ENCODE results near the gene EHBP1.

Gene EHBP1

GRCh38 chr2:63053081-63053888 is 347.8 kb downstream of the EHBP1 start:
- DNase-seq, result peak; percentile 31
- peak overlapping the region; percentile 1 for H3K4me3 Mint-ChIP-seq
- no peaks in the 10 kb centered on the region for H3K36me3 Mint-ChIP-seq (ENCODE audit: low read depth)
- no peaks in the 10 kb centered on the region for H3K9me3 Mint-ChIP-seq
- peaks cover 90% of the 10 kb centered on the region for H3K27me3 Mint-ChIP-seq
- peaks cover 79% of the 10 kb centered on the region for H3K4me1 Mint-ChIP-seq (ENCODE audit: low read depth)
- no peak overlapping the region for H3K27ac Mint-ChIP-seq

DNA sequence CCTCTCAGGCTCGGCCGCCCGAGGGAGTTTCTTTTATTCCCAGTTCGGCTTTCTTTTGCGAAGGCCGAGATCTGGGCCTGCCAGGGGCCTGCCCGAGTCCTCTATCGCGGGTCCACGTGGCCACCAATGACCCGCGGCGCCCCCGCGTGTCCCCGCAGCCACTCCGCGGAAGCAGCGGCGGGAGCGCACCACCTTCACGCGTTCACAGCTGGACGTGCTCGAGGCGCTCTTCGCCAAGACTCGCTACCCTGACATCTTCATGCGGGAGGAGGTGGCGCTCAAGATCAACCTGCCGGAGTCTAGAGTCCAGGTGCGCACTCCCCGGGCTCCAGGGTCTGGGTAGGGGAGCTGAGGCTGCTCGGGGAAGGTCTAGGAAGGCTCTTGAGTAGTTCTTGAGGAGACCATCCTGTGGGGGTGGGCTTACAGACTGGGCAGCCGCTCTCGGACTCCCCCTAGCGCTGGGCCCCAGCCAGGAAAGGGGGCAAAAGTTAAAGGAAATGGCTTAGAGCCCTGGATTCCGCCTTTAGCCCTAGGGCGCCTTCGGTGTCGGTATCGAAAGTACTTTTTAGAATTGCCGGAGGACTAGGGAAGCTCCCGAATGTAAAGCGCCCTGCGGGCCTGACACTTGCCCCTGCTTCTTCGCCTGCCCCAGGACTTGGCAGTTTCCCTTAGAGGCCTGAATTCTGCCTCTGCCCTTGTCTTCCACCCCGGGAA is 348.5 kb downstream of the EHBP1 start:
- peaks cover 77% of the 10 kb centered on the region for H3K4me1 Mint-ChIP-seq (ENCODE audit: low read depth)
- H3K36me3 Mint-ChIP-seq (ENCODE audit: low read depth), result no peaks in the 10 kb centered on the region
- no peaks in the 10 kb centered on the region for H3K9me3 Mint-ChIP-seq
- peak overlapping the region; percentile 65 for H3K4me3 Mint-ChIP-seq
- H3K27me3 Mint-ChIP-seq, result peaks cover 88% of the 10 kb centered on the region
- no peak overlapping the region for H3K27ac Mint-ChIP-seq
- peak; percentile 50 for DNase-seq

DNA sequence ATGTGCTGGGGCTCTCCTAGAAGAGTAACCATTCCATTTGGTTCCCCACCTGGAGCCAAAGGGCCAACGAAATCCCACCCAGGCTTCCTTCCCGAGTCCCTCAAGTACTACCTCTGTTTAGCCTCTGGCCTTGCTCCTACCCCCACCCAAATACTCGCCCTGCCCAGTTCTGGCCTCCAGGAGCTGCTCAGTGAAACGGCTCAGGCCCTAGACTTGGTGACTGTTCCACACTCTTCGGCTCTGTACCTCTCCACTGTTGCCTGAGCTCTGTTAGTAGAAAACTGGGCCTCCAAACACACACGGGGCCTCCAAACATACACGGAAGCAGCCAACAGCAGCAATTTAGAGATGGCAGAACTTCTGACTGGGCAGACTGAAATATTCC is 349.3 kb downstream of the EHBP1 start:
- Mint-ChIP-seq H3K27me3 (peaks cover 86% of the 10 kb centered on the region), H3K9me3 (no peaks in the 10 kb centered on the region)

GRCh38 chr2:63055226-63056106 is 350.0 kb downstream of the EHBP1 start:
- peak; percentile 37 for DNase-seq
- Mint-ChIP-seq H3K27ac (no peak overlapping the region), H3K36me3 (ENCODE audit: low read depth) (no peaks in the 10 kb centered on the region), H3K4me3 (peak overlapping the region; percentile 34), H3K27me3 (peaks cover 90% of the 10 kb centered on the region), H3K4me1 (ENCODE audit: low read depth) (peaks cover 74% of the 10 kb centered on the region), H3K9me3 (peaks cover 1% of the 10 kb centered on the region)

More for the DNA sequence above, 349.3 kb downstream of the EHBP1 start:
- DNase-seq, result peak; percentile 32
- no peaks in the 10 kb centered on the region for H3K36me3 Mint-ChIP-seq (ENCODE audit: low read depth)
- H3K27ac Mint-ChIP-seq, result no peak overlapping the region
- peak overlapping the region; percentile 65 for H3K4me3 Mint-ChIP-seq
- peaks cover 71% of the 10 kb centered on the region for H3K4me1 Mint-ChIP-seq (ENCODE audit: low read depth)

DNA sequence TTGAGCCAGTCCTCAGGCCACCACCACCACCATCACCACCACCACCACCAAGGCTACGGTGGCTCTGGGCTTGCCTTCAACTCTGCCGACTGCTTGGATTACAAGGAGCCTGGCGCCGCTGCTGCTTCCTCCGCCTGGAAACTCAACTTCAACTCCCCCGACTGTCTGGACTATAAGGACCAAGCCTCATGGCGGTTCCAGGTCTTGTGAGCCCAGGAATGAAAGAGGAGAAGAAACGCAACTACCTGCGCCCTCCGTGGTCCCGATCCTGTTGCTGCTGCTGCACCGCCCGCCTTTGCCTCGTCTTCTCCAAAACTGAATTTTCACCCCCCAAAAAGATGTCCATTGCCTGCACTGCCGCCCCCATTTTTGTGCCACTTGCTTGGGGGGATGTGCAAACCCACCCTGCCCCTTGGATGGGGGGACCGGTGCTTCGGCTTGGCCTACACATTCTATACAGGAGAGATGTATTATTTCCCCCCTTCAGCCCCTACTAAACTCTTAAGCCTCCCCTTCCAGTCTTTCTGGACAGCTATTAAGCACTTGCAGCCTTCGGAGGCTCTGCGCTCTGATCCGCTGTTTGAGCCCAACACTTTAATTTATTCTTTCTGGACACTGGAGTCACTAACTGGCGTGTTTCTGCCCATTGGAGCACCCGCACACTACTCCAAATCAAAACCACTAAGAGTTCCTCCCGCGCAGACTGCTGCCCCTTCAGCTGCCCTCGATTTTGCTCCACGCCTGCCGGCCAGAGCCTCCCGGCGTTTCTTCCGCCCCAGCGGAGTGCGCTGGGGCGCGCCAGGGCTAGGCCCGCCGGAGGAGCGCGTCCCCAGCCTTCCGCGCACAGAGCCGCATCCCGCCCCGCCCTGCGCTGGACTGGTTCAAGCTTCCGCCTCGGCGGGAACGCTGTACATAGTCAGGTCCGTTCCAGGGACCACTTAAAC is 350.9 kb downstream of the EHBP1 start:
- no peak overlapping the region for H3K27ac Mint-ChIP-seq
- no peaks in the 10 kb centered on the region for H3K36me3 Mint-ChIP-seq (ENCODE audit: low read depth)
- peak overlapping the region; percentile 34 for H3K4me3 Mint-ChIP-seq
- H3K9me3 Mint-ChIP-seq, result peaks cover 1% of the 10 kb centered on the region
- DNase-seq, result peak; percentile 40
- H3K4me1 Mint-ChIP-seq (ENCODE audit: low read depth), result peaks cover 68% of the 10 kb centered on the region
- H3K27me3 Mint-ChIP-seq, result peaks cover 92% of the 10 kb centered on the region

DNA sequence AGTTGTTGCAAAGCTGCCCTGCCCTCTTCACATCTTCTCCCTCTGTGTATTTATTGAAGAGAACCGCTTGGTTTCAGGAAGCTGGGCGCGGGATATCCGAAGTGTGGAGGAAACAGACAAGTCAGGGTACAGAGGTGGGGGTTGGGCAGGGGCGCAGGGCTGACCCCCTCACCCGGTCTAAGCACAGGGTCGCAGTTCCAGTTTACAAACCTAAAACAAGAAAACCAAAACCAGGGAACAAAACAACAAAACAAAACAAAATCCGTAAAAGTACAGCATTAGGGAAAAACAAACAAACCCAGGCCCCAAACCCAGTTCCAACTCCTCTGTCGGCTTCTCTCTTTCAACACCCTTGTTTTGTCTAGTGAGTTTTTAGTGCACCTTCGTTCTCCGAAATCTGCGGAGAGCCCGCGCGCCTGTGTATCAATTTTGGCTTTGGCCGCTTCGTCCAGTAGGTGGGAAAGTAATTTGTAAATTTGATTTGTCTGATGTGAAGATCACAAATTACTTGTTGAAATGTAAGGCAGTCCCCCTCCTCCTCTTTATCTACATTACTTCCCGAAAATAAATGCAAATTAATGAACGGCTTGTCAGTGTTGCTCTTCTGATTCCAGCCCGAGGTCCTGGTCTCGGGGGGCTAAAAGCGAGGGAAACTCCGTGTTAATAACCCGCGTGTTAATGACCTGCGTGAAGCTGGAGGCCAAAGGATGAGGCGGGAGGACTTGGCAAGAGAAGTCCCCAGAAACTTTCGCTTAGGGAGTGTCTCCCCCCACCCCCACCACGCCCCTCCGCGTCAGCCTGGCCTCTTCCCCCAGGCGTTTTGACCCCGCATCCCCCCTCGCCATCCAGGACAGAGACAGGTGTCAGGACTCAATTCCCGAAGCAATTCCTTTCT is 352.0 kb downstream of the EHBP1 start:
- no peak for DNase-seq
- Mint-ChIP-seq H3K4me1 (ENCODE audit: low read depth) (peaks cover 59% of the 10 kb centered on the region), H3K27me3 (peaks cover 94% of the 10 kb centered on the region), H3K4me3 (peak overlapping the region; percentile 59), H3K9me3 (peaks cover 2% of the 10 kb centered on the region), H3K36me3 (ENCODE audit: low read depth) (no peaks in the 10 kb centered on the region), H3K27ac (no peak overlapping the region)

GRCh38 chr2:63058144-63058920 is 352.8 kb downstream of the EHBP1 start:
- H3K4me3 Mint-ChIP-seq, result peak overlapping the region; percentile 59
- peak; percentile 40 for DNase-seq
- peaks cover 4% of the 10 kb centered on the region for H3K9me3 Mint-ChIP-seq
- peaks cover 92% of the 10 kb centered on the region for H3K27me3 Mint-ChIP-seq
- H3K27ac Mint-ChIP-seq, result no peak overlapping the region
- peaks cover 55% of the 10 kb centered on the region for H3K4me1 Mint-ChIP-seq (ENCODE audit: low read depth)
- no peaks in the 10 kb centered on the region for H3K36me3 Mint-ChIP-seq (ENCODE audit: low read depth)

DNA sequence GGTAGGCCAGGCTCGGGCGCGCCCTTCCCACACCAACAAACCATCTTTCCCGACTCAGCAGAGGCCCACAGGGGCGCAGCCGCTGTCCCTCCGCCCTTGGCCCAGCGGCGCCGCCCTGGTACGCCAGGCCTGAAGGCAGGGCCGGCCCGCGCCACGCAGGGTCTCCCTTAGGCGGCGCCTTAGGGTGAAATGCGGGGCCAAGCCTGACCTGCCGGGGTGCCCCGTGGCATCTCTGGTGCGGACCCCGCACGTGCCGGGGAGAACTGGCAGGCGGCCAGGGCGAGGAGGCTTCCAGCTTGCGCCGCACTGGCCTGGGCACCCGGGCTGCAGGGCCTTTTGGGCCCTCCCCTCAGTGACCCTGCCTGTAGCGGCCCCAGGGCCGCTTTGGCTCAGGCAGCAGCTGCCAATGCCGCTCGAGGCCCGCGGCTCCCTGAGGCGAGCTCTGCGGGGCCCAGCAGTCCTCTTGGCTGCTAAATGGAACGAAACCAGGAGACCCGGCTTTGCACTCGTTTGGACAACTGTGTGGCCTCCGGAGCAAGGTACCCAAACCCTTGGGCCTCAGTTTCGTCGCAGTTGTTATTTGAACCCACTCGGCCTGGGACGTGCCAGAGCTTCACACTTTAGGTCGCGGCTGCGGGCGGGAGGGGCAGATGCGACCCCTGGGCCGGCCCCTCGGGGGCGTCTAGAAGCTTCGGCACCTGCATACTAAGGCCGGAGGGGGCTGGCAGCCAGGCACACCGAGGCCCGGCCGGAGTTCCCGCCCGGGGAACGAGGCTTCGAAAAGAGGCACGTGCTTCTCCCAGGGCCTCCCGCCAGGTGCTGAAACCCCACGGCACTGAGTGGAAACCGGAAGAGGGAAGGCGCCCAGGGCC is 353.6 kb downstream of the EHBP1 start:
- no peak overlapping the region for H3K27ac Mint-ChIP-seq
- peak; percentile 47 for DNase-seq
- H3K36me3 Mint-ChIP-seq (ENCODE audit: low read depth), result no peaks in the 10 kb centered on the region
- H3K4me3 Mint-ChIP-seq, result peak overlapping the region; percentile 59
- peaks cover 91% of the 10 kb centered on the region for H3K27me3 Mint-ChIP-seq
- peaks cover 48% of the 10 kb centered on the region for H3K4me1 Mint-ChIP-seq (ENCODE audit: low read depth)
- peaks cover 4% of the 10 kb centered on the region for H3K9me3 Mint-ChIP-seq

DNA sequence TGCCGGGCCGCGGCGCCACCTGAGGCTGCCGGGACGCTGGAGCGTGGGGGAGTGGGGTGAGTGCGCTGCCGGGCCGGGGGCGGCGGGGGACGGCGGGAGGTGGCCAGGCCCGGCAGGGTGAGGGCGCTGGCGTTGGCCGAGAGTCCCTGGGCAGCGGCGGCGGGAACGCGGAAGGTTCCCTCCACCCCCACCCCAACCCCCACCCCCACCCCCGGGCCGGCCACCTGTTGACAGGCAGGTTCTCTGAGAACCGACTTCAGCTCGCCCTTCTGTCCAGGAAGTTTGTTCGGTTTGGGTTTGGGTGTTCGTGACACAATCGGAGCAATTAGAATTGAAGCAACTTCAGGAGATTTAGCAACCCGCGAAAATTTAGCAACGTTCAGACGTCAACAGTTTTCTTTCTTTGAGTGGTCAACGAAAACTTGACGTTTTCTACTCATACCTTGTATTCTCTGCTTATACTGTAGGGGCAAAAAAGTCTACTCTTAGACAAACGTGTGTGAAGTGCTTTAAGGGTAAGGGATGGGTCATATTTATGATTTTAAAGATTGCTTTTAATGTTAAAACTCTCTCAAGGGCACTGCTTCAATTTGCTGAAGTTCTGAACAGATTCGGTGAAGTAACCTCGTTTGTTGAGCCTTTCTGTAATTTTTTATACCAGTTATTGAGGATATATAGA is 354.4 kb downstream of the EHBP1 start:
- no peak for DNase-seq
- Mint-ChIP-seq H3K4me1 (ENCODE audit: low read depth) (peaks cover 41% of the 10 kb centered on the region), H3K36me3 (ENCODE audit: low read depth) (no peaks in the 10 kb centered on the region), H3K27me3 (peaks cover 88% of the 10 kb centered on the region), H3K9me3 (peaks cover 4% of the 10 kb centered on the region), H3K27ac (no peak overlapping the region), H3K4me3 (peak overlapping the region; percentile 32)

DNA sequence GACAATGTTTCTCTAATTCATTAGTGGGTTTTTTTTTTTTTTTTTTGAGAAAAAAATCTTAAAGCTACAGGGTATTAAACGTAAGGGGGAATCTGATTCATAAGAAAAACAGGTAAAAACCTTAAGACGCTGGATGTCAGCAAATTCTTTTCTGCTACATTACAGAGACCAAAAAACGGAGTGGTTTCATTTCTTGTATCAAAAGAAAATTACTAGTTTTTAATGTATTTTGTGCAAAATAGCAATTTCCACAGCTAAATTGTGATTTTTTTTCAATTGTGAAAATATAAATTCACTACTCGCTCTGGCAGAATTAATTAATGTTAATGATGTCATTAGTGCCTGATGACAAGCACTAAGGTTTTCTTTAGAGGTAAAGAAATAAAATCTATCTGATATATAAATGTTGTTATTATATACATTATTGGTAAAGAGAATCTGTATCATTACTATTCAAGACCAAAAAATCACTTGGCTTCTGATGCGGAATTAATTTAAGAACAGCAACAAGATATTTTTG is 355.0 kb downstream of the EHBP1 start:
- Mint-ChIP-seq H3K4me1 (ENCODE audit: low read depth) (peaks cover 35% of the 10 kb centered on the region), H3K9me3 (peaks cover 4% of the 10 kb centered on the region), H3K27me3 (peaks cover 85% of the 10 kb centered on the region), H3K27ac (no peak overlapping the region), H3K36me3 (ENCODE audit: low read depth) (no peaks in the 10 kb centered on the region), H3K4me3 (no peak overlapping the region)
- DNase-seq, result no peak

- Mint-ChIP-seq H3K27ac (no peak overlapping the region), H3K4me1 (ENCODE audit: low read depth) (peaks cover 6% of the 10 kb centered on the region), H3K4me3 (no peak overlapping the region), H3K9me3 (peaks cover 4% of the 10 kb centered on the region), H3K36me3 (ENCODE audit: low read depth) (no peaks in the 10 kb centered on the region), H3K27me3 (peaks cover 78% of the 10 kb centered on the region)
- DNase-seq, result no peak
Measured at GRCh38 chr2:63064197-63064596, 358.7 kb downstream of the EHBP1 start.
